Calu3 (cell line): ENCODE data around the gene PHOSPHO1. TPM values are rescaled to one million over a fixed set of nuclear protein-coding genes. Genes with fewer than 3 reads are reported as not detected.
A peak's percentile ranks its signal among the peaks of the same experiment; 100 is the strongest.

Source experiments
- BruUV-seq: library from RNA; stranded (reverse); fragments of 400-500 nt; replicated peaks from 2 replicates; lab custom pipeline; 2021; lab: Mats Ljungman, UMichigan
- CTCF ChIA-PET: fragments of 300-600 bp; sonication (Branson Sonifier 250); formaldehyde crosslinking; loops from one replicate; lab custom pipeline; 2022; ENCODE audit warnings: antibody characterized with exemption; lab: Charles Lee
- DNase-seq: peaks from one replicate; pipeline ENCODE4 v3.0.0; 2022
- H3K27ac Mint-ChIP-seq: one replicate; pipeline ENCODE4 v1.8.0; 2022; ENCODE audit warnings: mixed read lengths; ENCODE audit not compliant: unreplicated experiment
- H3K27me3 Mint-ChIP-seq: one replicate; pipeline ENCODE4 v1.8.0; 2022; ENCODE audit warnings: mixed read lengths; ENCODE audit not compliant: unreplicated experiment
- H3K36me3 Mint-ChIP-seq: one replicate; pipeline ENCODE4 v1.8.0; 2022; ENCODE audit warnings: mild to moderate bottlenecking, moderate library complexity, mixed read lengths; ENCODE audit not compliant: insufficient read depth, unreplicated experiment
- H3K4me1 Mint-ChIP-seq: one replicate; pipeline ENCODE4 v1.8.0; 2022; ENCODE audit warnings: mild to moderate bottlenecking, low read depth, mixed read lengths; ENCODE audit not compliant: unreplicated experiment
- H3K4me3 Mint-ChIP-seq: one replicate; pipeline ENCODE4 v1.8.0; 2022; ENCODE audit warnings: mild to moderate bottlenecking, low read depth, moderate library complexity, mixed read lengths; ENCODE audit not compliant: unreplicated experiment
- H3K9me3 Mint-ChIP-seq: one replicate; pipeline ENCODE4 v1.8.0; 2022; ENCODE audit warnings: low read depth, mixed read lengths; ENCODE audit not compliant: unreplicated experiment
- intact Hi-C: fragments of 100-400 bp; cut with micrococcal nuclease; formaldehyde crosslinking; loops from one replicate; pipeline ENCODE4 v1.10.0; 2022; ENCODE audit not compliant: unreplicated experiment
- total RNA-seq: library from RNA; stranded (reverse); gene quantifications from 2 replicates; pipeline ENCODE4 v1.2.3, GENCODE V29; 2022
- TF ChIP-seq, protein P1 (sequence below): fragments of 200-600 bp; IDR thresholded peaks from one replicate; pipeline ENCODE4 v1.8.0; 2022; ENCODE audit warnings: antibody characterized with exemption; ENCODE audit not compliant: unreplicated experiment

PHOSPHO1 gene
- total RNA-seq, 1 experiment from 2014 or later: not detected

DNA sequence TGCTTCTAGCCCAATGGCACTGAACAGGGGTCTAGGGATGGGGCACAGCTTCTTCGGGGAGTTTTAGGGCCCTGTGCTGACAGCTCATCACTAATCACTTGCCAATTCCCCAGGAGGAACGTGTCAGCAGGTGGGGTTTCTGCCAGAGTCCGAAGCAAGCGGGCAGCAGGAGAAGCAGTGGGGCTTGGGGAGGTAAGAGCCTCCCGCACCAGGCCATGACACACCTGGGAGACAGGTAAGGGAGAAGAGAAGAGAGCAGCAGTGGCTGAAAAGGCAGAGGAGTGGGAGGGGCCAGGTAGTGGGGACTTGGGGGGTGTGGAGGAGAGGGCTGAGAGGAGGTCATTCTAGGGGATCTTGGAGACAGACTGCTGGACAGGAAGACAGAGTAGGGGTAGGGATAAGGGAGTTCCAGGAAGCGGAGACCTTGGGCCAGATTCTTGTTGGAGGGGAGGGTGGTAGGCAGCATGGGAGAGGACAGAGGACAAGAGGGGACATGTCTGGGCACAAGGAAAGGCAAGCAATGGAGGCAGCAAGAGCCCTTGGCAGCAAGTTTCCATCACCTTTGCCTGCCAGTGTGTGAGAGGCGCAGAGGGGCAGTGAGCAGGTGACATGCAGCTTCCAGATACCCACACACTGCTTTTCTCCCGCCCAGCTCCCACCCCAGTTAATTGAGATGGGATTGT, 4.9 kb downstream of the PHOSPHO1 start:
- Mint-ChIP-seq H3K4me1 (peaks cover 12% of the 10 kb centered on the region), H3K27me3 (peaks cover 91% of the 10 kb centered on the region), H3K27ac (no peak overlapping the region), H3K9me3 (no peaks in the 10 kb centered on the region), H3K4me3 (no peak overlapping the region), H3K36me3 (peaks cover 20% of the 10 kb centered on the region)
- no TSS peak for BruUV-seq
- DNase-seq: no peak
- CTCF ChIA-PET: interaction anchor here (0.5 to 2.8 kb wide), 5 partner anchors 8 to 189 kb away, joined by 3 to 10 read pairs (median 3); partner anchors contain the start of gene PHB1
- TF ChIP-seq, protein P1, sequence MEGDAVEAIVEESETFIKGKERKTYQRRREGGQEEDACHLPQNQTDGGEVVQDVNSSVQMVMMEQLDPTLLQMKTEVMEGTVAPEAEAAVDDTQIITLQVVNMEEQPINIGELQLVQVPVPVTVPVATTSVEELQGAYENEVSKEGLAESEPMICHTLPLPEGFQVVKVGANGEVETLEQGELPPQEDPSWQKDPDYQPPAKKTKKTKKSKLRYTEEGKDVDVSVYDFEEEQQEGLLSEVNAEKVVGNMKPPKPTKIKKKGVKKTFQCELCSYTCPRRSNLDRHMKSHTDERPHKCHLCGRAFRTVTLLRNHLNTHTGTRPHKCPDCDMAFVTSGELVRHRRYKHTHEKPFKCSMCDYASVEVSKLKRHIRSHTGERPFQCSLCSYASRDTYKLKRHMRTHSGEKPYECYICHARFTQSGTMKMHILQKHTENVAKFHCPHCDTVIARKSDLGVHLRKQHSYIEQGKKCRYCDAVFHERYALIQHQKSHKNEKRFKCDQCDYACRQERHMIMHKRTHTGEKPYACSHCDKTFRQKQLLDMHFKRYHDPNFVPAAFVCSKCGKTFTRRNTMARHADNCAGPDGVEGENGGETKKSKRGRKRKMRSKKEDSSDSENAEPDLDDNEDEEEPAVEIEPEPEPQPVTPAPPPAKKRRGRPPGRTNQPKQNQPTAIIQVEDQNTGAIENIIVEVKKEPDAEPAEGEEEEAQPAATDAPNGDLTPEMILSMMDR: no peak
- intact Hi-C loops: loop anchor here (5.0 to 10.0 kb wide), 2 partner anchors 33 to 191 kb away; no protein-coding TSS in a partner anchor

DNA sequence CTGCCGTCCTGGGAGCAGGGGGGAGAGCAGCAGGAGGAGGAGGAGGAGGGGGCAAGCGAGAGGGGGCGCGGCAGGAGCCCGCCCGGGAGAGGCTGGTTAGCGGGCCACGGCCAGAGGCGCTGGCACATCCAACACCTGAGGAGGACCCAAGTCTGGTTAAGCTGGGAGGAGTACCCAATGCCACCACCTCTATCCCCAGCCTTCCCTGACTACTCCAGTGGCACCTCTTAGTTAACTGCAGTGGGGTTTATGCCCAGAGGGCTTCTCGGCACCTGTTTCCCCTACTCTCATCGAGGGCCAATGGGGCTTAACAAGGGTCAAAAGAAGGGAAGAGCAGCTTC, 5.6 kb downstream of the PHOSPHO1 start:
- intact Hi-C loops: loop anchor here (5.0 to 10.0 kb wide), 2 partner anchors 33 to 190 kb away; no protein-coding TSS in a partner anchor
- H3K36me3 Mint-ChIP-seq: peaks cover 13% of the 10 kb centered on the region
- DNase-seq: no peak
- peaks cover 89% of the 10 kb centered on the region for H3K27me3 Mint-ChIP-seq
- H3K4me1 Mint-ChIP-seq: peaks cover 12% of the 10 kb centered on the region
- no peaks in the 10 kb centered on the region for H3K9me3 Mint-ChIP-seq
- CTCF ChIA-PET: interaction anchor here (1.1 kb wide), 1 partner anchor 35 kb away, joined by 3 read pairs; no protein-coding TSS in a partner anchor
- no TSS peak for BruUV-seq
- TF ChIP-seq, protein P1: no peak
- H3K27ac Mint-ChIP-seq: no peak overlapping the region
- H3K4me3 Mint-ChIP-seq: no peak overlapping the region

DNA sequence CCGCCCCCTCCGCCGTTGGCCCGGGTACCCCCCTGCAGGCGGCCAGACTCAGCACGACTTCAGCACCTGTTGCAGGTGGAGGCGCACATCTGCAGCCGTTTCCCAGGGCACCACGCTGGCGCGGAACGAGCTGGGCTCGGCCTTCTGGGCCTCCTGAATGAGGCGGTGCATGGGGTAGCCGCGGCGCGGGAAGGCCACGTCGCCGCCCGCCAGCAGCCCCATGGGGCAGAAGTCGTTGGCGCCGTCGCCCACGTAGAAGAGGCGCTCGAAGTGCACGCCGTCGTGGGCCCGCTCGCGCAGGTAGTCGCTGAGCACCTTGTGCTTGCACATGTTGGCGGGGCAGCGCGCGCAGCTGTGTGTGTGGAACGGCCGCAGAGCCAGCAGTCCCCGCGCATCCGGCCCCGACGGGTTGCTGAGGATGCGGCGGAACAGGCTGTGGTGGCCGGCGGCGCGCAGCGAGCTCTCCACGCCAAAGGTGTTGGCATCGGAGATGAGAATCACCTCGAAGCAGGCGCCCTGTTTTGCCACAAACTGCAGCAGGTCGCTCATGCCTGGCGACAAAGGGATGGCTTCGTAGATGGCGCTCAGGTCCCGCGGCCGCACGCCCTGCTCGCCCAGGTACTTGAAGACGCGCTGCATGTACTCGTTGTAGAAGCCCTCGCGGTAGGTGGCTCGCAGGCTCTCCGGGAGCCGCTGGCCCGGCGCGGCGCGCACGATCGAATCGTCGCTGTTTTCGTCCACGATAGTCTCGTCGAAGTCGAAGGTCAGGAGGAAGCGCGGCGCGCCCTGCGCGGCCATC, 6.2 kb downstream of the PHOSPHO1 start:
- BruUV-seq: no TSS peak
- CTCF ChIA-PET: interaction anchor here (0.6 to 0.9 kb wide), 4 partner anchors 16 to 117 kb away, joined by 3 to 4 read pairs (median 4); no protein-coding TSS in a partner anchor
- Mint-ChIP-seq H3K27ac (no peak overlapping the region), H3K9me3 (no peaks in the 10 kb centered on the region), H3K27me3 (peaks cover 89% of the 10 kb centered on the region), H3K36me3 (peaks cover 8% of the 10 kb centered on the region), H3K4me1 (peaks cover 12% of the 10 kb centered on the region), H3K4me3 (peak overlapping the region; percentile 57)
- intact Hi-C loops: loop anchor here (10.0 kb wide), 1 partner anchor 190 kb away; no protein-coding TSS in a partner anchor
- TF ChIP-seq, protein P1: no peak
- DNase-seq: peak; percentile 27

DNA sequence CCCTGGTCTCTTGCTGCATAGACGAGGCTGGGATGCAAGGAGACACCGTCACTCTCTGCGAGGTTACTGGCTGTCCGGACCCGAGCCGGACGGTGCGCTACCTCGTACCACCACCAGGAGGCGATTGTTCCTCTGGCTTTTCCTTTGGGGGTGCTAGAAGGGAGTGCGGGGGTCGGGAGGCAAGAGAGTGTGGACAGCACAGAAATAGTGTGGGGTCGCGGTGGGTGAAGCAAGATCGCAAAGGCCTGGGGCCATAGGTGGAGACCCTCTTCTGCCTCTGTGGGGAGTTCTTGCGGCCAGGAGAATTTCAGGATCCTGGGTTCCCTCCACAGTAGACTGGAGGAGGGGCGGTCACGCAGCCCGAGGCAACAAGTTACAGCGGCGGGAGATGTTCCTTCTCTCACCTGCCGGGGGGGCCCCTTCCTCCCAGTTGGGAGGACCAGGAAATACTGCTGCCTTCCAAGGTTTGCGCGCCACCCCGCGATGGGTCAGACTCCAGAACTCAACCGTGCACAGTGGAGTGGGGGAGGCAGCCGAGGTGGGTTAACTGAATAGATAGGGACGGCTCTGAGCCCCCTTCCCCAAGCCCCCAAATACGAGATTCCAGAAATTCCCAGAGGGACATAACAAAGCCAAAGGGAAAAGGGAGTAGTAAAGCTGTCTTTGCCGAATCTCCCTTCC, 6.9 kb downstream of the PHOSPHO1 start:
- intact Hi-C loops: loop anchor here (10.0 kb wide), 1 partner anchor 189 kb away; no protein-coding TSS in a partner anchor
- CTCF ChIA-PET: interaction anchor here (0.6 to 0.9 kb wide), 4 partner anchors 16 to 118 kb away, joined by 3 to 4 read pairs (median 4); no protein-coding TSS in a partner anchor
- no peaks in the 10 kb centered on the region for H3K9me3 Mint-ChIP-seq
- peak; percentile 86 for DNase-seq
- BruUV-seq: no TSS peak
- peaks cover 89% of the 10 kb centered on the region for H3K27me3 Mint-ChIP-seq
- H3K4me3 Mint-ChIP-seq: peak overlapping the region; percentile 57
- peaks cover 12% of the 10 kb centered on the region for H3K4me1 Mint-ChIP-seq
- TF ChIP-seq, protein P1: peak; percentile 99
- no peak overlapping the region for H3K27ac Mint-ChIP-seq
- H3K36me3 Mint-ChIP-seq: peaks cover 8% of the 10 kb centered on the region
